Activated B cell treated with CpG ODN at 0.5 μM for 24 hours (primary cell): ENCODE data around the gene CDH12. TPM values are rescaled to one million over a fixed set of nuclear protein-coding genes. Genes with fewer than 3 reads are reported as not detected.

Source experiments
- ATAC-seq: fragments of 200-7000 bp; cut with Tn5 transposase; one replicate; pipeline ENCODE4 v1.10.0; 2021; ENCODE audit warnings: low read depth, mild to moderate bottlenecking, moderate library complexity
- CTCF ChIA-PET: fragments of 350-600 bp; sonication (Branson Sonifier 250); formaldehyde crosslinking; loops from one replicate; lab custom pipeline; 2021; ENCODE audit warnings: antibody characterized with exemption; lab: Charles Lee
- POLR2A ChIA-PET: fragments of 350-600 bp; sonication (Branson Sonifier 250); formaldehyde crosslinking; loops from one replicate; lab custom pipeline; 2021; ENCODE audit warnings: antibody characterized with exemption; lab: Charles Lee
- DNase-seq: peaks from one replicate; pipeline ENCODE4 v3.0.0; 2022
- H3K27ac Mint-ChIP-seq: one replicate; pipeline ENCODE4 v1.8.0; 2020; ENCODE audit warnings: mixed read lengths
- H3K27me3 Mint-ChIP-seq: one replicate; pipeline ENCODE4 v1.8.0; 2021; ENCODE audit warnings: mixed read lengths
- H3K36me3 Mint-ChIP-seq: one replicate; pipeline ENCODE4 v1.8.0; 2021; ENCODE audit warnings: low read depth, mixed read lengths
- H3K4me1 Mint-ChIP-seq: one replicate; pipeline ENCODE4 v1.8.0; 2021; ENCODE audit warnings: mixed read lengths
- H3K4me3 Mint-ChIP-seq: one replicate; pipeline ENCODE4 v1.8.0; 2020; ENCODE audit warnings: mild to moderate bottlenecking, mixed read lengths
- H3K9me3 Mint-ChIP-seq: one replicate; pipeline ENCODE4 v1.8.0; 2020; ENCODE audit warnings: mixed read lengths
- CTCF ChIP-seq: fragments of 200-600 bp; IDR thresholded peaks from one replicate; pipeline ENCODE4 v1.8.0; 2022; ENCODE audit warnings: antibody characterized with exemption, mild to moderate bottlenecking
- intact Hi-C: fragments of 100-400 bp; cut with micrococcal nuclease; formaldehyde crosslinking; loops from one replicate; pipeline ENCODE4 v1.15.1; 2024
- total RNA-seq: library from RNA; stranded (reverse); gene quantifications from 2 replicates; pipeline ENCODE4 v1.2.3, GENCODE V29; 2022

Gene CDH12
- total RNA-seq, 1 donor from 2014 or later = not detected

DNA sequence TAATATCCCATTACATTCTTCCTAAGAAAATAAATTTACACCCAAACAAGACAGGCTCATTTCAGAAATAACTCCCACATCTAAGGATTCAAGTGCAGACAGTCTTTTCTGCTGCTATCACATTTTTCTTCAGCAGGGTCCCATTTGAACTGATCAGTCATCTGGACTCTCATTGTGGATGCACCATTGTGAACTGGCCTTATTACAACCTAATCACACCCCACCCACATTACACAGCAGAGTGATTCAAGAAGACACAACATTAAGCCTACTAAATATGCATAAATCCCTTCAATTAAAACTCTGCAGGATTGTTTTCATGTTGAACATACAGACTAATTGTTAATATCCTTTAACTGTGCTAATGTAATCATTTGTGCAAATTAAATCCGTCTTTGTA is 146.2 kb downstream of the CDH12 start:
- ATAC-seq = no peak
- Mint-ChIP-seq H3K36me3 (no peaks in the 10 kb centered on the region), H3K4me1 (no peaks in the 10 kb centered on the region), H3K27ac (no peak overlapping the region), H3K27me3 (no peaks in the 10 kb centered on the region), H3K9me3 (no peaks in the 10 kb centered on the region), H3K4me3 (no peak overlapping the region)
- no peak for TF ChIP-seq CTCF
- ChIA-PET POLR2A (no interaction called here), CTCF (no interaction called here)
- intact Hi-C loops = no loop called here
- no peak for DNase-seq

DNA sequence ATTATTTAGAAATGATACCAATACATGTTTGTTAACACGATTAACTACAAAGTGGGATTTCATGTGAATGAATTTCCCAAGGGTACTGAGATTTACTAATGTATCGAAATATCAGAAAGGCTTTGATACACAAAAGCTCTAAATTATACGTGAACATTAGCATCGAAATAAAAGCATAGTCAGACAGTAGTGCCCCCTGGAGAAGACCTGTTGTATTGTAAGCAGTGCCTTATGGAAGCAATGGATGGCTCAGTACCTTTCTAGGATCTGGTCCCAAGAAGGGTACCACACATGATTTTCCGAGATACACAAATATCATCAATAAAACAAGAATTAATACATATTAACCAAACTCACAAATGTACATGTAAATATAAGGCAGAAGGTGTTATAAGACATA is 153.8 kb downstream of the CDH12 start:
- DNase-seq (no peak), ATAC-seq (no peak)
- H3K27me3 Mint-ChIP-seq = no peaks in the 10 kb centered on the region
- TF ChIP-seq CTCF = no peak
- no peaks in the 10 kb centered on the region for H3K4me1 Mint-ChIP-seq
- H3K9me3 Mint-ChIP-seq = peaks cover 2% of the 10 kb centered on the region
- CTCF ChIA-PET = no interaction called here
- intact Hi-C loops = no loop called here
- H3K27ac Mint-ChIP-seq = no peak overlapping the region
- H3K36me3 Mint-ChIP-seq = no peaks in the 10 kb centered on the region
- no peak overlapping the region for H3K4me3 Mint-ChIP-seq
- POLR2A ChIA-PET = no interaction called here

- no peaks in the 10 kb centered on the region for H3K27me3 Mint-ChIP-seq
- peaks cover 4% of the 10 kb centered on the region for H3K9me3 Mint-ChIP-seq
Measured at GRCh38 chr5:22693121-22693520, 160.0 kb downstream of the CDH12 start.

GRCh38 chr5:22683050-22683449 is 170.1 kb downstream of the CDH12 start:
- CTCF ChIA-PET = no interaction called here
- ATAC-seq = no peak
- H3K4me3 Mint-ChIP-seq = no peak overlapping the region
- intact Hi-C loops = no loop called here
- no peaks in the 10 kb centered on the region for H3K36me3 Mint-ChIP-seq
- no peak for TF ChIP-seq CTCF
- POLR2A ChIA-PET = no interaction called here
- no peaks in the 10 kb centered on the region for H3K27me3 Mint-ChIP-seq
- no peak overlapping the region for H3K27ac Mint-ChIP-seq
- peaks cover 2% of the 10 kb centered on the region for H3K9me3 Mint-ChIP-seq
- H3K4me1 Mint-ChIP-seq = no peaks in the 10 kb centered on the region
- no peak for DNase-seq

More at GRCh38 chr5:22693121-22693520, 160.0 kb downstream of the CDH12 start:
- Mint-ChIP-seq H3K36me3 (no peaks in the 10 kb centered on the region), H3K27ac (no peak overlapping the region), H3K4me3 (no peak overlapping the region), H3K4me1 (no peaks in the 10 kb centered on the region)
- ChIA-PET CTCF (no interaction called here), POLR2A (no interaction called here)
- TF ChIP-seq CTCF = no peak
- intact Hi-C loops = no loop called here
- DNase-seq (no peak), ATAC-seq (no peak)

DNA sequence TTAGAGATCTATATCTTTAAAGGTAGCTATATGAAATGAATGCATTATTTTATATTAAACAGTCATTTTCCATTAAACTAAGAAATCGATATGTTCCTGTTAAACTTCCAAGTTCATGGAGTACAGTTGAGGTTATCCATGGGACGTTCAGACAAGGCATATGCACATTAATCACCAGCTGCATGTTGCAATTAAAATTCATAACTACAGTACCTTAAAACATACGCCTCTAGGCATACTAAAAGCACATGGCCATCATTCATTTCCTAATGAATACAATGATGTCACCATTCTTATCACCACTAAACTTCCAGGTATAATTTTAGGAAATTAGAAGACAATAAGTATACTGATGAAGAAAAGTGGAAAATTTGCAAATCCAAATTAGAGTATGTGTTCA is 174.3 kb downstream of the CDH12 start:
- Mint-ChIP-seq H3K4me3 (no peak overlapping the region), H3K27ac (no peak overlapping the region), H3K4me1 (no peaks in the 10 kb centered on the region), H3K9me3 (peaks cover 9% of the 10 kb centered on the region), H3K36me3 (no peaks in the 10 kb centered on the region), H3K27me3 (no peaks in the 10 kb centered on the region)
- ATAC-seq = no peak
- ChIA-PET POLR2A (interaction anchor here (0.5 kb wide), 1 partner anchor 69 kb away, joined by 3 read pairs; no protein-coding TSS in a partner anchor), CTCF (no interaction called here)
- intact Hi-C loops = no loop called here
- no peak for DNase-seq
- no peak for TF ChIP-seq CTCF
